IMR-90 (cell line): ENCODE measurements around the gene RANBP10. TPM values are rescaled to one million over a fixed set of nuclear protein-coding genes. Genes with fewer than 3 reads are reported as not detected.

Source experiments
- ATAC-seq: fragments of 200-7000 bp; cut with Tn5 transposase; 2 replicates; pipeline ENCODE4 v1.9.1; 2020; ENCODE audit warnings: low read depth, mild to moderate bottlenecking, moderate library complexity
- BruUV-seq: library from RNA; stranded (reverse); fragments of 400-500 nt; replicated peaks from 2 replicates; lab custom pipeline; 2021; lab: Mats Ljungman, UMichigan
- CTCF ChIA-PET: fragments of 300-600 bp; formaldehyde crosslinking; extraction: SDS; loops from one replicate; lab custom pipeline; 2021; ENCODE audit warnings: antibody characterized with exemption; lab: Yijun Ruan, JAX
- POLR2A ChIA-PET: fragments of 300-600 bp; sonication (Branson Sonifier 250); formaldehyde crosslinking; loops from one replicate; lab custom pipeline; 2022; ENCODE audit warnings: antibody characterized with exemption; ENCODE audit not compliant: unreplicated experiment; lab: Charles Lee
- DNase-seq: peaks from one replicate; pipeline ENCODE4 v3.0.0; 2013
- H2AFZ ChIP-seq: replicated peaks from 2 replicates; pipeline ENCODE3; 2013; ENCODE audit warnings: low read length, mild to moderate bottlenecking; ENCODE audit not compliant: poor library complexity
- H2AK5ac ChIP-seq: 2 replicates; pipeline ENCODE4 v1.6.1; 2013; ENCODE audit warnings: low read depth, low read length, inconsistent platforms
- H2AK9ac ChIP-seq: replicated peaks from 2 replicates; pipeline ENCODE3; 2013; ENCODE audit warnings: mild to moderate bottlenecking, low read depth, low read length, moderate library complexity; ENCODE audit not compliant: poor library complexity
- H2BK120ac ChIP-seq: 2 replicates; pipeline ENCODE4 v1.6.1; 2013; ENCODE audit warnings: low read depth, low read length, inconsistent platforms
- H2BK15ac ChIP-seq: 3 replicates; pipeline ENCODE4 v1.6.1; 2013; ENCODE audit warnings: low read depth, low read length, inconsistent platforms
- H2BK20ac ChIP-seq: 2 replicates; pipeline ENCODE4 v1.6.1; 2013; ENCODE audit warnings: low read depth, mild to moderate bottlenecking, inconsistent platforms, low read length, moderate library complexity
- H2BK5ac ChIP-seq: 2 replicates; pipeline ENCODE4 v1.6.1; 2013; ENCODE audit warnings: mild to moderate bottlenecking, low read depth, low read length, inconsistent platforms; ENCODE audit not compliant: poor library complexity, severe bottlenecking
- H3K14ac ChIP-seq: replicated peaks from 2 replicates; pipeline ENCODE4 v1.6.1; 2013; ENCODE audit warnings: low read depth, low read length, inconsistent platforms
- H3K18ac ChIP-seq: 2 replicates; pipeline ENCODE4 v1.6.1; 2013; ENCODE audit warnings: low read depth, low read length, control low read depth
- H3K23ac ChIP-seq: 2 replicates; pipeline ENCODE4 v1.6.1; 2013; ENCODE audit warnings: low read depth, low read length, inconsistent platforms
- H3K27ac ChIP-seq: 2 replicates; pipeline ENCODE4 v1.5.1; 2013; ENCODE audit warnings: mild to moderate bottlenecking, control low read depth, low read length; ENCODE audit not compliant: insufficient read depth
- H3K27me3 ChIP-seq: 2 replicates; pipeline ENCODE4 v1.6.1; 2013; ENCODE audit warnings: low read length; ENCODE audit not compliant: control insufficient read depth, insufficient read depth
- H3K36me3 ChIP-seq: 2 replicates; pipeline ENCODE4 v1.6.1; 2013; ENCODE audit warnings: low read length, mixed read lengths; ENCODE audit not compliant: control insufficient read depth, insufficient read depth
- H3K4ac ChIP-seq: 2 replicates; pipeline ENCODE4 v1.6.1; 2013; ENCODE audit warnings: low read depth, low read length, inconsistent platforms
- H3K4me1 ChIP-seq: 2 replicates; pipeline ENCODE4 v1.6.1; 2013; ENCODE audit warnings: low read length, mixed read lengths; ENCODE audit not compliant: control insufficient read depth, insufficient read depth
- H3K4me2 ChIP-seq: 2 replicates; pipeline ENCODE4 v1.6.1; 2013; ENCODE audit warnings: low read depth, mild to moderate bottlenecking, control low read depth, low read length, moderate library complexity
- H3K4me3 ChIP-seq: 2 replicates; pipeline ENCODE4 v1.5.1; 2013; ENCODE audit warnings: low read depth, mild to moderate bottlenecking, control low read depth, low read length, moderate library complexity; ENCODE audit not compliant: insufficient read depth
- H3K56ac ChIP-seq: 2 replicates; pipeline ENCODE4 v1.6.1; 2013; ENCODE audit warnings: low read length, inconsistent platforms; ENCODE audit not compliant: insufficient read depth; ENCODE audit errors: extremely low read depth
- H3K79me1 ChIP-seq, 2 experiments: 2 replicates each; pipeline ENCODE4 v1.6.1; 2013; ENCODE audit warnings: low read length in 2 of 2, inconsistent platforms in 1 of 2, low read depth in 1 of 2
- H3K9ac ChIP-seq: 2 replicates; pipeline ENCODE4 v1.6.1; 2013; ENCODE audit warnings: low read depth, low read length, control low read depth
- H3K9me1 ChIP-seq: 2 replicates; pipeline ENCODE4 v1.6.1; 2013; ENCODE audit warnings: low read length, inconsistent platforms; ENCODE audit not compliant: insufficient read depth
- H3K9me3 ChIP-seq: 2 replicates; pipeline ENCODE4 v1.6.1; 2013; ENCODE audit warnings: low read length; ENCODE audit not compliant: control insufficient read depth, insufficient read depth
- H4K20me1 ChIP-seq: 2 replicates; pipeline ENCODE4 v1.6.1; 2013; ENCODE audit warnings: low read length, inconsistent platforms; ENCODE audit not compliant: insufficient read depth
- H4K5ac ChIP-seq: 2 replicates; pipeline ENCODE4 v1.6.1; 2013; ENCODE audit warnings: mild to moderate bottlenecking, low read depth, low read length, control low read depth
- H4K8ac ChIP-seq, 2 experiments: 2 replicates each; pipeline ENCODE4 v1.6.1; 2013; ENCODE audit warnings: low read depth in 2 of 2, low read length in 2 of 2, control low read depth in 1 of 2, inconsistent platforms in 1 of 2
- H4K91ac ChIP-seq: 2 replicates; pipeline ENCODE4 v1.6.1; 2013; ENCODE audit warnings: low read depth, low read length, inconsistent platforms; ENCODE audit not compliant: insufficient read depth
- CHD1 ChIP-seq: IDR thresholded peaks from 2 replicates; pipeline ENCODE4 v1.6.1; 2012; ENCODE audit warnings: low read depth, low read length, improper control_type of control experiment
- FOS ChIP-seq: fragments of 150-350 bp; IDR thresholded peaks from 2 replicates; pipeline ENCODE4 v1.6.1; 2016; ENCODE audit warnings: low read depth, low read length
- MAFK ChIP-seq: IDR thresholded peaks from 2 replicates; pipeline ENCODE4 v1.6.1; 2012; ENCODE audit warnings: low read depth, low read length, improper control_type of control experiment
- NFE2L2 ChIP-seq: fragments of 150-350 bp; IDR thresholded peaks from 2 replicates; pipeline ENCODE4 v1.6.1; 2016; ENCODE audit warnings: low read depth, mild to moderate bottlenecking, low read length
- POLR2A ChIP-seq: IDR thresholded peaks from 2 replicates; pipeline ENCODE4 v1.6.1; 2012; ENCODE audit warnings: mild to moderate bottlenecking, low read depth, low read length
- RCOR1 ChIP-seq: IDR thresholded peaks from 2 replicates; pipeline ENCODE4 v1.6.1; 2012; ENCODE audit warnings: mild to moderate bottlenecking, low read length, improper control_type of control experiment; ENCODE audit not compliant: insufficient replicate concordance
- WGBS, 2 experiments: methylation state at CpG; one replicate each; pipeline versions ENCODE4 v1.1.5 to v1.1.7; 2013; ENCODE audit warnings: missing lambda C conversion rate in 2 of 2; ENCODE audit not compliant: insufficient read length in 1 of 2; ENCODE audit errors: extremely low coverage in 2 of 2; 5-methylcytosine and 5-hydroxymethylcytosine counted together
- dilution Hi-C: fragments of 300-500 bp; cut with HindIII; formaldehyde crosslinking; loops from one replicate; pipeline ENCODE4 v1.14.3; 2018; ENCODE audit warnings: low sequenced_read_pairs; ENCODE audit not compliant: unreplicated experiment
- in situ Hi-C: fragments of 300-500 bp; cut with MboI; formaldehyde crosslinking; loops from 3 replicates; pipeline ENCODE4 v1.14.3; 2019; ENCODE audit warnings: low sequenced_read_pairs, inconsistent platforms, mixed read lengths
- intact Hi-C: fragments of 100-400 bp; cut with micrococcal nuclease; formaldehyde crosslinking; loops from 2 replicates; pipeline ENCODE4 v1.10.0; 2022
- polyA plus RNA-seq, 3 experiments: library from polyadenylated mRNA; depleted of rRNA; stranded (reverse); fragments of >200 nt; gene quantifications; 2 replicates each; pipeline ENCODE4 v1.2.3, GENCODE V29; 2012; ENCODE audit warnings: low replicate concordance in 1 of 3
- total RNA-seq: library from RNA; depleted of rRNA; stranded (reverse); fragments of >200 nt; gene quantifications from 2 replicates; pipeline ENCODE4 v1.2.3, GENCODE V29; 2012
- TF ChIP-seq, protein P1 (sequence below): fragments of 150-350 bp; IDR thresholded peaks from 2 replicates; pipeline ENCODE4 v1.6.1; 2016; ENCODE audit warnings: low read depth, mild to moderate bottlenecking, low read length, moderate library complexity, borderline replicate concordance

The RANBP10 gene
- total and polyA plus RNA-seq, 2 of the 4 experiments (the other 2 are of a cell fraction) = 2.7 to 12.1 TPM

DNA sequence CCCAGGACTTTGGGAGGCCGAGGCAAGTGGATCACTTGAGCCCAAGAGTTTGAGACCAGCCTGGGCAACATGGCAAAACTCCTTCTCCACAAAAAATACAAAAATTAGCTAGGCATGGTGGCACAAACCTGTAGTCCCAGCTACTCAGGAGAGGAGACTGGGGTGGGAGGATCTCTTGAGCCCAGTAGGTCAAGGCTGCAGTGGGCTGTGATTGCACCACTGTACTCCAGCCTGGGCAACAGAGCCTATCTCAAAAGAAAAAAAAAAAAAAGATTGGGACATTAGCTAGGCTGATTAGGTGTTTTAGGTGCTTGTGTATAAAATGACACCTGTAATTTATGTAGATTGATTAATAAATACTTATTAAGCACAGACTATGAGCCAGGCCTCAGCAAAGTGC, 97.3 kb downstream of the RANBP10 start:
- ATAC-seq = no peak
- peaks cover 18 to 51% of the 10 kb centered on the region in 2 experiments for H3K79me1 ChIP-seq
- no peaks in the 10 kb centered on the region for H3K9me3 ChIP-seq
- H2AK5ac ChIP-seq = no peak overlapping the region
- no peak overlapping the region for H4K91ac ChIP-seq
- no peaks in the 10 kb centered on the region for H3K27me3 ChIP-seq
- H3K18ac ChIP-seq = no peak overlapping the region
- TF ChIP-seq MAFK = no peak
- no peak for TF ChIP-seq FOS
- no peak for TF ChIP-seq NFE2L2
- TF ChIP-seq RCOR1 = no peak
- TF ChIP-seq, protein P1, sequence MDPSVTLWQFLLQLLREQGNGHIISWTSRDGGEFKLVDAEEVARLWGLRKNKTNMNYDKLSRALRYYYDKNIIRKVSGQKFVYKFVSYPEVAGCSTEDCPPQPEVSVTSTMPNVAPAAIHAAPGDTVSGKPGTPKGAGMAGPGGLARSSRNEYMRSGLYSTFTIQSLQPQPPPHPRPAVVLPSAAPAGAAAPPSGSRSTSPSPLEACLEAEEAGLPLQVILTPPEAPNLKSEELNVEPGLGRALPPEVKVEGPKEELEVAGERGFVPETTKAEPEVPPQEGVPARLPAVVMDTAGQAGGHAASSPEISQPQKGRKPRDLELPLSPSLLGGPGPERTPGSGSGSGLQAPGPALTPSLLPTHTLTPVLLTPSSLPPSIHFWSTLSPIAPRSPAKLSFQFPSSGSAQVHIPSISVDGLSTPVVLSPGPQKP = no peak
- no peak for TF ChIP-seq CHD1
- no peak for TF ChIP-seq POLR2A
- H3K27ac ChIP-seq = no peak overlapping the region
- in situ Hi-C loops (no loop called here), dilution Hi-C loops (no loop called here), intact Hi-C loops (no loop called here)
- H3K36me3 ChIP-seq = no peaks in the 10 kb centered on the region; the same call in 1 of the 2 replicates
- ChIA-PET POLR2A (no interaction called here), CTCF (interaction anchor here (0.6 to 0.7 kb wide), 2 partner anchors 78 to 1100 kb away, joined by 3 to 5 read pairs; no protein-coding TSS in a partner anchor)
- DNase-seq = no peak
- no TSS peak for BruUV-seq
- no peak overlapping the region for H3K4me3 ChIP-seq
- no peak overlapping the region for H3K14ac ChIP-seq
- peaks cover 4% of the 10 kb centered on the region; the same call in 1 of the 2 replicates for H3K4me1 ChIP-seq
- no peak overlapping the region for H3K4ac ChIP-seq
- H3K9ac ChIP-seq = no peak overlapping the region
- H2BK5ac ChIP-seq = no peak overlapping the region
- H3K56ac ChIP-seq = no peak overlapping the region
- H4K8ac ChIP-seq = no peak overlapping the region
- no peak overlapping the region for H2BK120ac ChIP-seq
- peaks cover 15% of the 10 kb centered on the region for H3K9me1 ChIP-seq
- no peak overlapping the region for H3K23ac ChIP-seq
- no peak overlapping the region for H2BK15ac ChIP-seq
- H2AK9ac ChIP-seq = no peak overlapping the region
- H2AFZ ChIP-seq = no peak overlapping the region
- H2BK20ac ChIP-seq = no peak overlapping the region
- WGBS, 2 experiments = 80% methylated on average over 1 of the region's 1 CpG; no CpG with 5 or more reads in 1 of the 2 experiments
- no peak overlapping the region for H4K5ac ChIP-seq
- peaks cover 16% of the 10 kb centered on the region for H4K20me1 ChIP-seq
- no peak overlapping the region for H3K4me2 ChIP-seq
